Brain microvascular endothelial cell (primary cell): ENCODE data around the gene FXYD6.

Experiments
- DNase-seq: peaks from one replicate; pipeline ENCODE4 v3.0.0-alpha.2; 2020
- H3K27ac ChIP-seq: fragments of 250-450 bp; sonication (Bioruptor Pico); 2 replicates; pipeline ENCODE4 v1.5.1; 2020; ENCODE audit warnings: mild to moderate bottlenecking, moderate library complexity
- H3K27me3 ChIP-seq: fragments of 250-450 bp; sonication (Bioruptor Pico); replicated peaks from 2 replicates; pipeline ENCODE4 v1.5.1; 2020; ENCODE audit warnings: mild to moderate bottlenecking
- H3K36me3 ChIP-seq: fragments of 250-450 bp; sonication (Bioruptor Pico); replicated peaks from 2 replicates; pipeline ENCODE4 v1.5.1; 2020; ENCODE audit warnings: mild to moderate bottlenecking
- H3K4me3 ChIP-seq: 2 replicates; pipeline ENCODE4 v1.5.1; 2011; ENCODE audit warnings: low read depth, mild to moderate bottlenecking, control low read depth, low read length, moderate library complexity
- CTCF ChIP-seq: IDR thresholded peaks from 2 replicates; pipeline ENCODE4 v1.5.1; 2011; ENCODE audit warnings: low read depth, mild to moderate bottlenecking, moderate library complexity, low read length, control low read depth, inconsistent platforms; ENCODE audit errors: missing control alignments
- in situ Hi-C: cut with HindIII; loops from 2 replicates; pipeline ENCODE4 v1.10.0; 2017; ENCODE audit warnings: low sequenced_read_pairs, low pct_ligation_motif_present

FXYD6 gene

GRCh38 chr11:117875382-117876058, 938 bp downstream of the FXYD6 start:
- Histone ChIP-seq H3K27ac (no peak overlapping the region), H3K36me3 (no peaks in the 10 kb centered on the region), H3K4me3 (no peak overlapping the region), H3K27me3 (peaks cover 65% of the 10 kb centered on the region)
- TF ChIP-seq CTCF, result no peak
- in situ Hi-C loops, result no loop called here
- DNase-seq, result no peak

- no peak for TF ChIP-seq CTCF
- Histone ChIP-seq H3K4me3 (no peak overlapping the region), H3K27me3 (peaks cover 65% of the 10 kb centered on the region), H3K27ac (no peak overlapping the region), H3K36me3 (no peaks in the 10 kb centered on the region)
- in situ Hi-C loops, result no loop called here
- no peak for DNase-seq
Measured at GRCh38 chr11:117874910-117875381, 1.5 kb downstream of the FXYD6 start.

- TF ChIP-seq CTCF, result no peak
- H3K4me3 ChIP-seq, result no peak overlapping the region
- no peak for DNase-seq
- H3K27ac ChIP-seq, result no peak overlapping the region
- H3K27me3 ChIP-seq, result peaks cover 61% of the 10 kb centered on the region
- in situ Hi-C loops, result no loop called here
- H3K36me3 ChIP-seq, result no peaks in the 10 kb centered on the region
Measured at GRCh38 chr11:117874253-117874909, 2.1 kb downstream of the FXYD6 start.

- no peaks in the 10 kb centered on the region for H3K36me3 ChIP-seq
- DNase-seq, result no peak
- H3K27me3 ChIP-seq, result peaks cover 61% of the 10 kb centered on the region
- no peak for TF ChIP-seq CTCF
- in situ Hi-C loops, result no loop called here
- H3K4me3 ChIP-seq, result no peak overlapping the region
- no peak overlapping the region for H3K27ac ChIP-seq
Measured at GRCh38 chr11:117873828-117874125, 2.7 kb downstream of the FXYD6 start.

- no peak for TF ChIP-seq CTCF
- Histone ChIP-seq H3K27me3 (peaks cover 60% of the 10 kb centered on the region), H3K36me3 (no peaks in the 10 kb centered on the region), H3K4me3 (no peak overlapping the region), H3K27ac (no peak overlapping the region)
- in situ Hi-C loops, result no loop called here
- no peak for DNase-seq
Measured at GRCh38 chr11:117872975-117873827, 3.3 kb downstream of the FXYD6 start.
